GM10847 (cell line): Measurements from ENCODE around the gene CDKN2B-AS1.

Source experiments
- POLR2A ChIP-seq: IDR thresholded peaks from 2 replicates; pipeline ENCODE4 v1.6.1; 2011; ENCODE audit not compliant: insufficient read length; ENCODE audit errors: extremely low read depth

CDKN2B-AS1 gene

GRCh38 chr9:22045423-22045822, 50.8 kb downstream of the CDKN2B-AS1 start:
- no peak for TF ChIP-seq POLR2A

- no peak for TF ChIP-seq POLR2A
Measured at GRCh38 chr9:22046243-22046885, 51.8 kb downstream of the CDKN2B-AS1 start.

GRCh38 chr9:22047596-22047995, 53.0 kb downstream of the CDKN2B-AS1 start:
- TF ChIP-seq POLR2A: no peak

GRCh38 chr9:22049411-22049810, 54.8 kb downstream of the CDKN2B-AS1 start:
- TF ChIP-seq POLR2A: no peak

GRCh38 chr9:22050924-22051323, 56.3 kb downstream of the CDKN2B-AS1 start:
- no peak for TF ChIP-seq POLR2A

GRCh38 chr9:22052376-22052945, 57.9 kb downstream of the CDKN2B-AS1 start:
- TF ChIP-seq POLR2A: no peak

- no peak for TF ChIP-seq POLR2A
Measured at GRCh38 chr9:22053178-22053577, 58.6 kb downstream of the CDKN2B-AS1 start.

- no peak for TF ChIP-seq POLR2A
Measured at GRCh38 chr9:22054076-22054475, 59.5 kb downstream of the CDKN2B-AS1 start.

- no peak for TF ChIP-seq POLR2A
Measured at GRCh38 chr9:22054529-22054928, 59.9 kb downstream of the CDKN2B-AS1 start.

GRCh38 chr9:22055090-22055489, 60.5 kb downstream of the CDKN2B-AS1 start:
- no peak for TF ChIP-seq POLR2A

- TF ChIP-seq POLR2A: no peak
Measured at GRCh38 chr9:22056402-22056801, 61.8 kb downstream of the CDKN2B-AS1 start.

GRCh38 chr9:22060831-22061383, 66.3 kb downstream of the CDKN2B-AS1 start:
- no peak for TF ChIP-seq POLR2A

GRCh38 chr9:22064957-22065356, 70.4 kb downstream of the CDKN2B-AS1 start:
- no peak for TF ChIP-seq POLR2A

GRCh38 chr9:22065431-22066200, 71.0 kb downstream of the CDKN2B-AS1 start:
- no peak for TF ChIP-seq POLR2A

- no peak for TF ChIP-seq POLR2A
Measured at GRCh38 chr9:22067196-22067595, 72.6 kb downstream of the CDKN2B-AS1 start.

GRCh38 chr9:22068369-22068768, 73.8 kb downstream of the CDKN2B-AS1 start:
- no peak for TF ChIP-seq POLR2A
